Measurements from ENCODE around the gene STX10. TPM values are rescaled to one million over a fixed set of nuclear protein-coding genes. Genes with fewer than 3 reads are reported as not detected.

Gene STX10
- total RNA-seq, 2 experiments from 2014 or later = 41.6 to 67.8 TPM

DNA sequence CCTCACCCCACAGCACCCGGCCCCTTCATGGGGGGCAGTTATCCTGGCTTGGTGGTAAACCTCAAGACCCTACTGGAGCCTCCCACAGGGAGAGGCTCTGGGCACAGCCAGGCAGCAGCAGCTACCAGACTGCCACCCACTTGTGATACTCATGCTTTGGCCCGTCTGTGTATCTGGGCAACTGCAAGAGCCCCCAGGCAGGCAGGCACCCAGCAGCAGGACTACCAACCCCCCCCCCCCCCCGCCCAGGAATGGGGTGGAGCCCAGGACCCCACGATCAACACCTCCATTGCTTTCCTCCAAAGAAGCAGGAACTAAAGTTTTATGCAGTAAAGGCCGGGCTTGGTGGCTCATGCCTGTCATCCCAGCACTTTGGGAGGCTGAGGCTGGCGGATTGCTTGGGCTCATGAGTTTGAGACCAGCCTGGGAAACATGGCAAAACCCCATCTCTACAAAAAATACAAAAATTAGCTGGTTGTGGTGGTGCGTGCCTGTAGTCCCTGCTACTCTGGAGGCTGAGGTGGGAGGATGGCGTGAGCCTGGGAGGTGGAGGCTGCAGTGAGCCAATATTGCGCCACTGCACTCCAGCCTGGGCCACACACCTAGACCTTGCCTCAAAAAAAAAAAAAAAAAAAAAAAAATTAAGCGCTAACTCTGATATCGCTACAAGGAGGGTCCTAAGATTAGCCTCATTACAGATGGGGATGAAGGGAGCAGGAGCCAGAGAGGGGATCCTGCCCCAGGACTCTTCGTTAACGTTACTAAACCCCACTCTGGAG, 46.4 kb downstream of the STX10 start:
- Histone ChIP-seq H3K4me1 (ENCODE audit: insufficient read depth, low read length, poor library complexity, severe bottlenecking) (peaks cover 67% of the 10 kb centered on the region), H3K9me2 (ENCODE audit: insufficient read depth, low read length) (no peaks in the 10 kb centered on the region), H3K4me2 (ENCODE audit: low read length) (peak overlapping the region; percentile 85), H3K9me3 (ENCODE audit: low read length) (no peaks in the 10 kb centered on the region), H4K20me1 (ENCODE audit: insufficient read depth, low read length) (no peaks in the 10 kb centered on the region), H3K36me3 (ENCODE audit: insufficient read depth, low read length) (peaks cover 29% of the 10 kb centered on the region), H3K79me2 (ENCODE audit: insufficient read depth, low read depth, low read length) (peaks cover 17% of the 10 kb centered on the region), H3K27ac (ENCODE audit: low read depth, low read length, poor library complexity, severe bottlenecking) (peak overlapping the region; percentile 96), H3K4me3 (ENCODE audit: low read depth, low read length, poor library complexity, severe bottlenecking) (peak overlapping the region; percentile 83), H2AFZ (ENCODE audit: low read length) (no peak overlapping the region)
- POLR2A ChIA-PET = interaction anchor here (0.7 to 1.4 kb wide), 7 partner anchors 8 to 108 kb away, joined by 3 to 4 read pairs (median 3); partner anchors contain the start of gene NACC1
- intact Hi-C loops (cut with micrococcal nuclease; ENCODE audit: unreplicated experiment) = loop anchor here (1.0 kb wide), 1 partner anchor 50 kb away; no protein-coding TSS in a partner anchor
- TF ChIP-seq EZH2phosphoT487 (IDR thresholded peaks at IDR 0.05; ENCODE audit: borderline replicate concordance, low read depth, low read length) = no peak
- TF ChIP-seq CTCF (conservative IDR thresholded peaks at IDR 0.05; ENCODE audit: low read length) = no peak
- CTCF ChIA-PET (ENCODE audit: unreplicated experiment) = interaction anchor here (1.0 to 1.5 kb wide), 3 partner anchors 49 to 138 kb away, joined by 3 to 4 read pairs (median 3); no protein-coding TSS in a partner anchor
- no peak for DNase-seq (ENCODE audit: low spot score)
- BruUV-seq (replicated peaks) = no TSS peak

- Histone ChIP-seq H3K9me3 (ENCODE audit: low read length) (no peaks in the 10 kb centered on the region), H4K20me1 (ENCODE audit: insufficient read depth, low read length) (no peaks in the 10 kb centered on the region), H3K79me2 (ENCODE audit: insufficient read depth, low read depth, low read length) (peaks cover 17% of the 10 kb centered on the region), H3K27ac (ENCODE audit: low read depth, low read length, poor library complexity, severe bottlenecking) (peak within 1 kb of the TSS; percentile 96), H3K36me3 (ENCODE audit: insufficient read depth, low read length) (peaks cover 30% of the 10 kb centered on the region), H3K9me2 (ENCODE audit: insufficient read depth, low read length) (no peaks in the 10 kb centered on the region), H3K4me3 (ENCODE audit: low read depth, low read length, poor library complexity, severe bottlenecking) (peak within 1 kb of the TSS; percentile 83), H2AFZ (ENCODE audit: low read length) (peak within 1 kb of the TSS; percentile 12; the same call in 1 of the 2 replicates), H3K4me1 (ENCODE audit: insufficient read depth, low read length, poor library complexity, severe bottlenecking) (peaks cover 73% of the 10 kb centered on the region), H3K4me2 (ENCODE audit: low read length) (peak within 1 kb of the TSS; percentile 85)
- POLR2A ChIA-PET = interaction anchor here (0.8 to 1.0 kb wide), 2 partner anchors 15 to 24 kb away, joined by 3 read pairs; partner anchors contain the start of gene NACC1
- intact Hi-C loops (cut with micrococcal nuclease; ENCODE audit: unreplicated experiment) = loop anchor here (1.0 kb wide), 1 partner anchor 13 kb away; the partner anchor contains the start of gene TRMT1
- TF ChIP-seq EZH2phosphoT487 (IDR thresholded peaks at IDR 0.05; ENCODE audit: borderline replicate concordance, low read depth, low read length) (no peak), CTCF (conservative IDR thresholded peaks at IDR 0.05; ENCODE audit: low read length) (no peak)
- peak; percentile 88 for DNase-seq (ENCODE audit: low spot score)
- CTCF ChIA-PET (ENCODE audit: unreplicated experiment) = interaction anchor here (1.3 kb wide), 1 partner anchor 49 kb away, joined by 3 read pairs; no protein-coding TSS in a partner anchor
- BruUV-seq (replicated peaks) = TSS peak; percentile 38
Measured at GRCh38 chr19:13102666-13103580, 47.3 kb downstream of the STX10 start, which contains the start of gene LYL1. Gene LYL1 (minus strand): TSS chr19:13102858. CDS start chr19:13101171, 1,687 bp downstream.

Measured in OCI-LY7 (cell line).